PC-9 (cell line): ENCODE measurements around the gene RFX8.

Experiments
- EZH2 ChIP-seq: fragments of 200-600 bp; sonication (generic); IDR thresholded peaks from 2 replicates; pipeline ENCODE4 v1.8.0; 2017; ENCODE audit warnings: antibody characterized with exemption, low read depth
- TF ChIP-seq, protein P1 (sequence below): fragments of 200-600 bp; sonication (generic); conservative IDR thresholded peaks from 2 replicates; pipeline ENCODE4 v1.6.1; 2017; ENCODE audit warnings: mixed run types, antibody characterized with exemption, mild to moderate bottlenecking, moderate library complexity

DNA sequence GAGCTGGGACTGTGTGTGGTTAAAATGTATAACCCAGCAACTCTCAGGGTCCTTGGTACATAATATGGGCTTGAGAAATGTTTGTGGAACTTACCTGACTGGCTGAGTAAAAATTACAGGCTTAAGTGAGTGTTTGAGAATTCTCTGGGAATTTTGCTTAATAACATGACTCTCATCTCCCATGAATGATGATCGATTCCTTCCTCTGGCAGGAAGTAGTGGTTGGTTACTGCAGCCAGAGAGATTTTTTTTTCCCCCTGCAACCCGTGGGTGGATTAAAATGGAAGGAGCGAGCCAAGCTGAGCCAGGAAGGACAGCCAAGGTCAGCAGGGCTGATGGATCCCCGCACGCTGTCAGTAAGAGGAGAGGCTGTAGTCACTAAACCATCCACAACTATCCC is 40.6 kb upstream of the RFX8 start:
- TF ChIP-seq EZH2 = no peak
- TF ChIP-seq, protein P1, sequence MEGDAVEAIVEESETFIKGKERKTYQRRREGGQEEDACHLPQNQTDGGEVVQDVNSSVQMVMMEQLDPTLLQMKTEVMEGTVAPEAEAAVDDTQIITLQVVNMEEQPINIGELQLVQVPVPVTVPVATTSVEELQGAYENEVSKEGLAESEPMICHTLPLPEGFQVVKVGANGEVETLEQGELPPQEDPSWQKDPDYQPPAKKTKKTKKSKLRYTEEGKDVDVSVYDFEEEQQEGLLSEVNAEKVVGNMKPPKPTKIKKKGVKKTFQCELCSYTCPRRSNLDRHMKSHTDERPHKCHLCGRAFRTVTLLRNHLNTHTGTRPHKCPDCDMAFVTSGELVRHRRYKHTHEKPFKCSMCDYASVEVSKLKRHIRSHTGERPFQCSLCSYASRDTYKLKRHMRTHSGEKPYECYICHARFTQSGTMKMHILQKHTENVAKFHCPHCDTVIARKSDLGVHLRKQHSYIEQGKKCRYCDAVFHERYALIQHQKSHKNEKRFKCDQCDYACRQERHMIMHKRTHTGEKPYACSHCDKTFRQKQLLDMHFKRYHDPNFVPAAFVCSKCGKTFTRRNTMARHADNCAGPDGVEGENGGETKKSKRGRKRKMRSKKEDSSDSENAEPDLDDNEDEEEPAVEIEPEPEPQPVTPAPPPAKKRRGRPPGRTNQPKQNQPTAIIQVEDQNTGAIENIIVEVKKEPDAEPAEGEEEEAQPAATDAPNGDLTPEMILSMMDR = no peak
